GM21723 (cell line): ENCODE data around the gene KRTAP5-8.
"Not testable (repeated sequence)": the region's sequence is repeated elsewhere in the genome, so short reads cannot be mapped to it uniquely, and the experiment has no call there.

ENCODE experiments used
- ATAC-seq: cut with Tn5 transposase; IDR thresholded peaks from one replicate; pipeline ENCODE4 v1.9.1; 2021; ENCODE audit warnings: mild to moderate bottlenecking, moderate library complexity; ENCODE audit not compliant: unreplicated experiment

Gene KRTAP5-8

GRCh38 chr11:71537977-71538665 is at the start of gene KRTAP5-8:
KRTAP5-8 (plus strand) TSS chr11:71538025; CDS start chr11:71538056, 31 bp downstream.
- ATAC-seq: not testable (repeated sequence)

- no peak for ATAC-seq
Measured at GRCh38 chr11:71488681-71489270, 49.0 kb upstream of the KRTAP5-8 start.

GRCh38 chr11:71489311-71490043 is 48.3 kb upstream of the KRTAP5-8 start:
- ATAC-seq: peak; percentile 57

DNA sequence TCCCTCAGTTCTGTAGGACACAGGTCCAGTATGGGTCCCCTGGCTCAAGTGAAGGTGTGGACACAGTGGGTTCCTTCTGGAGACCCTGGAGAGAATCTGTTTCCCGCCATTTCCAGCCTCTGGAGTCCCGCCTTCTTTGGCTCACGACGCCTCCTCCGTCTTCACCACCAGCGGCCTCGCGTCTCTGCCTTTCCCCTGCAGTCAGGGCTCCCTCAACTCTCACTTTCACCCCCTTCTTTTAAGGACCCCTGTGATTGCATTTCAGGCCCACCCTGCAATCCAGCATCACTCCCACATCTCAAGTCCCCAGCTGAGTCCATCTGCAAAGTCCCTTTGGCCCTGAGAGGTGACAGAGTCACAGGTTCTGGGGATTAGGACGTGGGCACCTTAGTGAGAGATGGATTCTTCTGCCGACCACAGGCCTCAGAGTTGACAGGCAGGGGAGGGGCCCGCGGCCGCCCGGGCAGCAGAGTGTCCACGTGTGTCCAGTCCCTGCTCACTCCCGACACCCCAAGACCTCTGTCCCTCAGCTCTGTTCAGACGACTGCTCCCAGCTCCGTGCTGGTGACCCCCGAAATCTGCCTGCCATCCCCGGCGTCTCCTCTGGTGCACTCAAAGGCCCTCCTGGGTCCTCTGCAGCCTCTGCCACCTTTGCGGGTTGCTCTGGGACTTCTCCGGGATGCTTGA is 47.6 kb upstream of the KRTAP5-8 start:
- ATAC-seq: no peak

DNA sequence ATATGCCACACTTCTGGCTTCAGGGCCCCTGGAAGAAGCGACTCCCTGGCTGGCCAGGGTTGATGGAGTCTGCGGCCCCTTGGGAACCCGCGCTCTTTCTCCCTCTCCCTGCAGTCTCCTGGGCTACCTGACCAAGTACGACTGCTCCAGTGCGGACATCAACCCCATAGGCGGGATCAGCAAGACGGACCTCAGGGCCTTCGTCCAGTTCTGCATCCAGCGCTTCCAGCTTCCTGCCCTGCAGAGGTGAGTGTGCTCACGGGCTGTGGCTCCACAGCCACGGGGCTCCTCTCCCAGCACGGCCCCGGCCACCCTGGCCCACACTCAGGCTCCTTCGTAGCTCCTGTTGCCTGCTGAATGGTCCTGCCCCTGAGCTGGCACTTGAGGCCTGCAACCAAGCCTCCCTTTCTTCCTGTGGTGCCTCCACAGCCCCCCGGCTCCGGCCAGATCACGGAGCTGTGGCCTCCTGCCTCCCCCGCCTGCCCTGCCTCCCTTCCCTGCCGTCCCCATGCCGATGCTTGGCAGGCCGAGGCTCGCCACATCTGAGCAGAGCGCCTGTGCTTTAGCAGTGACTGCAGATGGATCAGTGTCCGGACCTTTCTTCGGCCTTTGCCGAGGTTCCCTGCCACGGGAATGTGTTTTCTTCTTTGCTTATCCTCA is 47.0 kb upstream of the KRTAP5-8 start:
- no peak for ATAC-seq

GRCh38 chr11:71491531-71491930 is 46.3 kb upstream of the KRTAP5-8 start:
- ATAC-seq: no peak

DNA sequence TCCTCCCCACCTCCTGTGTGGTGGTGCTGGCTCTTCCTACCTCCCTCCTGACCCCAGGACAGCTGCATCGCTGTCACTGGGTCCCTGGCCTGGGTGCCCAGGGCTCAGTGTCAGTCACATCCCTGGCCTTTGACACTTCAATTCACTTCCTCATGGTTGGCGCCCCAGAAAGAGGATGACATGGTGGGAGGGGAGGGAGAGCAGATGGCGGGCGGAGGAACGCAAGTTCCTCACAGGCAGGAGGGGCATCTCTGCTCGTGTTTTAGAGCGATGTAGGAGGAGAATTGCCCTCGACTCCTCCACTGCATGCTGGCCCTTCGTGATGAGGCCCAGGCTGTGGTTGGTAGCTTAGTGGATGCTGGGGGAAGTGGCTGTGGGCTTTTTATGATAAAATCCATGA is 45.9 kb upstream of the KRTAP5-8 start:
- ATAC-seq: no peak

GRCh38 chr11:71495286-71496230 is 42.3 kb upstream of the KRTAP5-8 start:
- ATAC-seq: no peak

DNA sequence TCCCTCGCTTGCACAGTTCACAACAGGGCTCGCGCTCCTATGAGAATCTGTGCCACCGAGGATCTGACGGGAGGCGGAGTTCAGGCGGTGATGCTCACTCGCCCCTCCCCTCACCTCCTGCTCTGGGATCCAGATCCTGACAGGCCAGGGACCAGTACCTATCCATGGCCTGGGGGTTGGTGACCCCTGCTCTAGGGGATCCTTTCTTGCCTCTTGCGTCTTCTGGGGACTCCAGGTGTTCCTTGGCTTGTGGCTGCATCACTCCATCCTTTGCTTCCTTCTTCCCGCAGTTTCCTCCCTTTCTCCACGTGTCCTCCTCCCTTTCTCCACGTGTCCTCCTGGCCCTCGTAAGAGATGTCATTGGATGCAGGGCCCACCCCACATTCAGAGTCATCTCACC is 41.4 kb upstream of the KRTAP5-8 start:
- ATAC-seq: no peak

GRCh38 chr11:71498091-71498490 is 39.7 kb upstream of the KRTAP5-8 start:
- no peak for ATAC-seq

GRCh38 chr11:71499125-71499524 is 38.7 kb upstream of the KRTAP5-8 start:
- no peak for ATAC-seq

DNA sequence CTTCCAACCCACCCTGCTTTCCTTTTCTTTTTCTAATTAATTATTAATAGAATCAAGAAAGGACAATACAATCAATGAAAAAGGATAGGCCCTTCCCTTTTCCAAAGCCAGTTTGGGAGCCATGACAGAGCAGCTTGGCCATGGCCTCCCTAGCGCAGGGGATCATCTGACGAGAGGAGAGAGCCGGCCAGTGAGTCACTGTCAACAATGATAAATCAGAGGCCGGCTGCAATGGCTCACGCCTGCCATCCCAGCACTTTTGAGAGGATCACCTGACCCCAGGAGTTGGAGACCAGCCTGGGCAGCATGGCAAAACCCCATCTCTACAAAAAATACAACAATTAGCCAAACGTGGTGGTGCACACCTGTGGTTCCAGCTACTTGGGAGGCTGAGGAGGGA is 38.3 kb upstream of the KRTAP5-8 start:
- ATAC-seq: no peak

- no peak for ATAC-seq
Measured at GRCh38 chr11:71500601-71501021, 37.2 kb upstream of the KRTAP5-8 start.

DNA sequence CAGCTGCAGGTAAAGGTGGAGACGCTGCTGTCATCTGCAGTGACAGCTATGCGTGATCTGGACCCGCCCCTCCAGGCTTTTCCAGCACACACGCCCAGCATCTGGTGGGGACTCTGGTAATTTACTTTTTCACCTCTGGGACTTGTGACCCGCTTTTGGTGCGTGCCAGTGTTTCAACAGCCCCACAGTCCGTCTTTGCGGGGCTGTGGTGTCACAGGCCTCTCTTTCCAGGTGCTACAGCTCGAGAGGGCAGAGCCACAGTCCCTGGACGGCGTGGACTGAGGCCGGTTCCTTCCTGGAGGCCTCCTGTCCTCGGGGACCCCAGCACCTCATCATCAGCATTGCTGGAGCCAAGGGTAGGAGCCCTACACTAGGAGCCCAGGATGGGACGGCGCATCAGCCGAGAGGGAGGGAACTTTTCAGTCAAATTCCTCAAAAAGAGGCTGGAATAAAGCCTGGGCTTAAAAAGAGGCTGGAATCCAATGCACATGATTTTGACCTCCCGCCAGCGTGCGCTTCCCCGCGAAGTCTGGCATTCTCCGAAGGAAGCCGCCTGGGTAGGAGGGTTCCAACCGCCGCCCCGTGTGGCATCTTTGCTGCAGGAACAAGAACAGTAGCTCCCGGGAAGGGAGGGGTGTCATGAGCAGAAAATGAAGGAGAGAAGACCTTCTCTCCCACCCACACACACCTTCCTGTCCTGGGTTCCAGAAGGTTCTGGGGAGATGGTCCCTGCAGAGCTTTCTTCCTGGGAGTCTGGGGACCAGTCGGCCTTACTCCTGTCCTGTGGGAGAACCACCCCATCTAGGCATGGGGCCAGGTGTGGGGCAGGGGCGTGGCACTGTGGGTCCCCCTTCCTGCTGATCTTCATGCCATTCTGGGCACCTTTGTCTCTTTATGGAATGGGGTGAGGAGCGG is 36.5 kb upstream of the KRTAP5-8 start:
- ATAC-seq: no peak

DNA sequence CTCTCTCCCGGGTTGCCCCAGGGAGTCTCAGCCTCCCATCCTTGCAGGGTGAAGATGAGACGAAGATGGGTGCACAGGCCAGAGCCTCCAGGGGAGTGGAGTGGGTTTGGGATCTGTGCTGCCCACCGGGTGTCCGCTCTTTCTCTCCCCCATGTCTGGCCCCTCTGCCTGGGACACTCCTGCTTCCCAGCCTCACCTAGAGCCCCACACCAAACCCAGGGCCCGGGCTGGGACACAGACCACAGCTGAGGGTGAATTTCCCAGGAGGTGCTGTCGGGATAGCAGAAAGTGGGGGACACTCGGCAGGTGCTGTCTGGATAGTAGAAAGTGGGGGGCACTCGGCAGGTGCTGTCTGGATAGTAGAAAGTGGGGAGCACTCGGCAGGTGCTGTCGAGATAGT is 35.8 kb upstream of the KRTAP5-8 start:
- no peak for ATAC-seq

DNA sequence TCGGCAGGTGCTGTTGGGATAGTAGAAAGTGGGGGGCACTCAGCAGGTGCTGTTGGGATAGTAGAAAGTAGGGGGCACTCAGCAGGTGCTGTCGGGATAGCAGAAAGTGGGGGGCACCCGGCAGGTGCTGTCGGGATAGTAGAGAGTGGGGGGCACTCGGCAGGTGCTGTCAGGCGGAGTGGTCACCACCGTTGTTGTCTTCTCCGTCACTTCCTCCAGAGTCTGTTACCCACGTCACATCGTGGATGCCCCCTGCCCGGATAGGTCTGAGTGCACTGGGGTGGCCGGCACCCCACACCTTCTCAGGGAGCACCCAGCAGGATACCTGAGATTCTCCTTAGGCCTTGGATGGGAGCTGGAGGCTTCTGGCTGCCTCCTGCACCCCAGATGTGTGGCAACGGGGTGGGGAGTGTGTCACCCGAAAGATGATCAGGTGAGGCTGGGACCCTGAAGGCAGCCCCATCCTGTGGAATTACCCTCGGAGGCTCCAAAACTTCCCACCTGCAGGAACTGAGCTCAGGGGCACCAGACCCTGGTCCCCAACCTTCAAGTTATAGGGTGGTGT is 34.9 kb upstream of the KRTAP5-8 start:
- no peak for ATAC-seq

- ATAC-seq: no peak
Measured at GRCh38 chr11:71504531-71504930, 33.3 kb upstream of the KRTAP5-8 start.

- ATAC-seq: no peak
Measured at GRCh38 chr11:71505001-71505400, 32.8 kb upstream of the KRTAP5-8 start.
